ENCODE data around the gene FOXB2.

FOXB2 gene

DNA sequence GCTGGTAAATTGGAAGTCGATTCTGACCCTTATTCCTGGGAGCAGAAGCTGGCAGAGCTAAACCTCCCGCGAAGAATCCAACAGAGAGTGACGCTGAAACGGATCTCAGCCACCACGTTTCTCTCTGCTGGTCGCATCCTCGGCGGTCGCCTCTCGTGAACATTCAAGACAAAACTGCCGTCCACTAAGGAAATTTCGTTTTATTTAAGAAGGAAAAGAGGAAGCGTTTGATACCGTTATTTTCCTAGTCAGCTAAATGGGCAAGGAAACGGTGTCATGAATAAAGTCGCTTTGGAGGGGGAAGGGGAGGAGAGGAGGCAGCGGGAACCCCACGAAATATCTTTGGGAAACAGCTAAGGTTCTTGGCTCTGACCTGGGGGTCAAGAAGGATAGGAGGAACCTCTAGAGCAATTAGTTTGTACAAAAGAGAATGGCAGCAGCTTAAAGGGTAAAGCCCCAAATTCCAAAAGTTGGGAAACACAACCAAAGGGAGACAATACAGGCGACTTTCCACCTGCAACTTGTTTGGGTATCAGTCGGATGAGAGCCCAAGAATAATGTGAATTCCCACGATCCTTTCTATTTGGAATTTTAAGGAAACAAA lies 1.9 kb downstream of the FOXB2 start:
- TF ChIP-seq, protein P1, sequence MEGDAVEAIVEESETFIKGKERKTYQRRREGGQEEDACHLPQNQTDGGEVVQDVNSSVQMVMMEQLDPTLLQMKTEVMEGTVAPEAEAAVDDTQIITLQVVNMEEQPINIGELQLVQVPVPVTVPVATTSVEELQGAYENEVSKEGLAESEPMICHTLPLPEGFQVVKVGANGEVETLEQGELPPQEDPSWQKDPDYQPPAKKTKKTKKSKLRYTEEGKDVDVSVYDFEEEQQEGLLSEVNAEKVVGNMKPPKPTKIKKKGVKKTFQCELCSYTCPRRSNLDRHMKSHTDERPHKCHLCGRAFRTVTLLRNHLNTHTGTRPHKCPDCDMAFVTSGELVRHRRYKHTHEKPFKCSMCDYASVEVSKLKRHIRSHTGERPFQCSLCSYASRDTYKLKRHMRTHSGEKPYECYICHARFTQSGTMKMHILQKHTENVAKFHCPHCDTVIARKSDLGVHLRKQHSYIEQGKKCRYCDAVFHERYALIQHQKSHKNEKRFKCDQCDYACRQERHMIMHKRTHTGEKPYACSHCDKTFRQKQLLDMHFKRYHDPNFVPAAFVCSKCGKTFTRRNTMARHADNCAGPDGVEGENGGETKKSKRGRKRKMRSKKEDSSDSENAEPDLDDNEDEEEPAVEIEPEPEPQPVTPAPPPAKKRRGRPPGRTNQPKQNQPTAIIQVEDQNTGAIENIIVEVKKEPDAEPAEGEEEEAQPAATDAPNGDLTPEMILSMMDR (IDR thresholded peaks at IDR 0.05; ENCODE audit: low read depth, low read length, missing control alignments) = no peak
- Histone ChIP-seq H3K4me3 (ENCODE audit: low read depth, low read length) (no peak overlapping the region), H3K36me3 (replicated peaks) (no peaks in the 10 kb centered on the region), H3K27ac (no peak overlapping the region), H3K27me3 (replicated peaks) (peaks cover 82% of the 10 kb centered on the region)
- in situ Hi-C loops (cut with HindIII; ENCODE audit: low pct_ligation_motif_present, low sequenced_read_pairs) = no loop called here
- no peak for DNase-seq

- Histone ChIP-seq H3K36me3 (replicated peaks) (no peaks in the 10 kb centered on the region), H3K27me3 (replicated peaks) (peaks cover 74% of the 10 kb centered on the region), H3K4me3 (ENCODE audit: low read depth, low read length) (no peak overlapping the region), H3K27ac (no peak overlapping the region)
- in situ Hi-C loops (cut with HindIII; ENCODE audit: low pct_ligation_motif_present, low sequenced_read_pairs) = no loop called here
- TF ChIP-seq, protein P1 (IDR thresholded peaks at IDR 0.05; ENCODE audit: low read depth, low read length, missing control alignments) = no peak
- DNase-seq = no peak
Observed at GRCh38 chr9:77021922-77022782, 2.7 kb downstream of the FOXB2 start.

DNA sequence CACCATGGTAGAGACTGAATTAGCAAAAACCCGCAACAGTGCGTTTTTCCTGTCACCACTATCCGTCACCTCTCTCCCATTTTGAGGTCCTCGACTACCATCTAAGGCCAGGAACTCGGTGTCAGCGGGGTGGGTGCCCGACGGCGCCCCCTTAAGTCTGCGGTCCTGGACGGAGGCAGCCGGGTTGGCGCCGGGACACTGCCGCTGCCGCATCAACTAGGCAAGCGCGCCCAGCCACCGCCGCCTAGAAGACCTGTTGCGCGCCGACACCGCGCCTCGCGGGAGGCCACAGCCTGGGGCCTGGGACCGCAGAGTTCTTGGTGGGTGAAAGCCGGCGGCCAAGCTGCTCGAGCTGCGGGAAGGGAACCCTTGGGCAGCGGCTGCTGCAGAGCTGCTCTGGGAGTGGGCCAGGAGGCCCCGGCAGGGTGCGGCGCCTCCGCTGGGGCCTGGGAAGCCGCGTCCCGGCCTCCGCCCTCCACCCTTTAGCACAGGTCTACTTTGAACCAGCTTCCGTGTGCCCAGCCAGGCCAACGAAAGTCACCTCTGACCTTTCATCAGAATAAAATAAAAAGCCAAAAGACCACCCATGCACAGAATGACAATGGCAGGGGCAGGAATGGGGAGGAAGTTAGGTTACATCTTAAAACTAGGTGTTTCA lies 3.5 kb downstream of the FOXB2 start:
- Histone ChIP-seq H3K36me3 (replicated peaks) (no peaks in the 10 kb centered on the region), H3K4me3 (ENCODE audit: low read depth, low read length) (no peak overlapping the region), H3K27ac (no peak overlapping the region), H3K27me3 (replicated peaks) (peaks cover 66% of the 10 kb centered on the region)
- DNase-seq = no peak
- in situ Hi-C loops (cut with HindIII; ENCODE audit: low pct_ligation_motif_present, low sequenced_read_pairs) = no loop called here
- TF ChIP-seq, protein P1 (IDR thresholded peaks at IDR 0.05; ENCODE audit: low read depth, low read length, missing control alignments) = no peak

GRCh38 chr9:77023726-77024125 lies 4.3 kb downstream of the FOXB2 start:
- TF ChIP-seq, protein P1 (IDR thresholded peaks at IDR 0.05; ENCODE audit: low read depth, low read length, missing control alignments) = no peak
- H3K27ac ChIP-seq = no peak overlapping the region
- DNase-seq = no peak
- in situ Hi-C loops (cut with HindIII; ENCODE audit: low pct_ligation_motif_present, low sequenced_read_pairs) = no loop called here
- peaks cover 58% of the 10 kb centered on the region for H3K27me3 ChIP-seq (replicated peaks)
- no peak overlapping the region for H3K4me3 ChIP-seq (ENCODE audit: low read depth, low read length)
- no peaks in the 10 kb centered on the region for H3K36me3 ChIP-seq (replicated peaks)

DNA sequence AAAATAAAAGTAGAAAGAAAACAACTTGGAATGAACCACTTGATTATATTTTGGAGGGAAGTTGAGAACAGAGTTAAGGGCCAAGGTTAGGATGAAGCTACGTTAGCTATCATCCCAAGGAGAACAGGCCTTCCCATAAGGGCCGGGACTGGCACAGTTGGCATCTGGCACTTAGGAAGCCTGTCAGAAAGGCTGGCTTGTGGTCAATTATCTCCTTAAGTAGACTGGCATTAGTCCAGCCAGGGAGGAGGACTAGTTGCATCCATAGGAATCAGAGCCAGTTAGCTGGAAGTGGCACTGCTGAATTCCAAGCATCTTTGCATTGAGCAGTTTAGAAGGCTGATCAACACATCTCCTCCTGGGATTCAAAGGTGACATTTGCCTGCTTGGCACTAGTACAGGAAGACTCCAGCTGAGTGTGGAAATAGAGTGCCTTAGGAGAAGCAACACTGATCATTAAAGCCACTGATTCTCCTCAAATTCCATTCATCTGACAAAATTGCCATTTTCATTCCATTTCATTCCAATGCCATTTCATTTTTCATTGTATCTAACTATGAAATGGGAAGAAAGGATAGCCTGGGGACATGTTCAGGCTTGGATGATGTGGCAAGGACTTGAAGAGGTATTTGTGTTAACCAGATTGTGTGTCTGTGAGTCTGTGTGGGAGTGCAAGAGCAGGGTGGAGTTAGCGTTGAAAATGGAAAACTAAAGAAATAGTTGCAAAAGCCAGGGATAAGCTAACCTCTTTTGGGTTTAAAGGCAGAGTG lies 5.5 kb downstream of the FOXB2 start:
- in situ Hi-C loops (cut with HindIII; ENCODE audit: low pct_ligation_motif_present, low sequenced_read_pairs) = no loop called here
- no peak overlapping the region for H3K27ac ChIP-seq
- peaks cover 47% of the 10 kb centered on the region for H3K27me3 ChIP-seq (replicated peaks)
- H3K4me3 ChIP-seq (ENCODE audit: low read depth, low read length) = no peak overlapping the region
- no peaks in the 10 kb centered on the region for H3K36me3 ChIP-seq (replicated peaks)
- TF ChIP-seq, protein P1 (IDR thresholded peaks at IDR 0.05; ENCODE audit: low read depth, low read length, missing control alignments) = no peak
- DNase-seq = no peak

All from brain microvascular endothelial cell (primary cell).